GM21447 (cell line): ENCODE measurements around the gene DMD.

Experiments used
- ATAC-seq: cut with Tn5 transposase; IDR thresholded peaks from one replicate; pipeline ENCODE4 v1.9.1; 2021; ENCODE audit not compliant: unreplicated experiment

The DMD gene

GRCh38 chrX:31805781-31806180, 1405.6 kb downstream of the DMD start:
- no peak for ATAC-seq

GRCh38 chrX:31800219-31800618, 1411.1 kb downstream of the DMD start:
- no peak for ATAC-seq

- no peak for ATAC-seq
Measured at GRCh38 chrX:31796624-31797023, 1414.7 kb downstream of the DMD start.

- no peak for ATAC-seq
Measured at GRCh38 chrX:31747411-31747810, 1463.9 kb downstream of the DMD start.

GRCh38 chrX:31743004-31743403, 1468.3 kb downstream of the DMD start:
- ATAC-seq: no peak

- ATAC-seq: no peak
Measured at GRCh38 chrX:31717474-31717873, 1493.9 kb downstream of the DMD start.

- ATAC-seq: no peak
Measured at GRCh38 chrX:31715675-31716074, 1495.7 kb downstream of the DMD start.

- ATAC-seq: no peak
Measured at GRCh38 chrX:31714797-31715196, 1496.6 kb downstream of the DMD start.

GRCh38 chrX:31713120-31713519, 1498.2 kb downstream of the DMD start:
- no peak for ATAC-seq

GRCh38 chrX:31711166-31711565, 1500.2 kb downstream of the DMD start:
- ATAC-seq: no peak

- ATAC-seq: no peak
Measured at GRCh38 chrX:31708116-31708515, 1503.2 kb downstream of the DMD start.

- ATAC-seq: no peak
Measured at GRCh38 chrX:31706466-31706865, 1504.9 kb downstream of the DMD start.

- no peak for ATAC-seq
Measured at GRCh38 chrX:31705816-31706215, 1505.5 kb downstream of the DMD start.

GRCh38 chrX:31704938-31705337, 1506.4 kb downstream of the DMD start:
- ATAC-seq: no peak

- no peak for ATAC-seq
Measured at GRCh38 chrX:31702222-31702621, 1509.1 kb downstream of the DMD start.

- no peak for ATAC-seq
Measured at GRCh38 chrX:31697294-31697916, 1513.9 kb downstream of the DMD start.

GRCh38 chrX:31679861-31680260, 1531.5 kb downstream of the DMD start:
- ATAC-seq: no peak

- no peak for ATAC-seq
Measured at GRCh38 chrX:31670245-31670644, 1541.1 kb downstream of the DMD start.

- no peak for ATAC-seq
Measured at GRCh38 chrX:31665454-31665853, 1545.9 kb downstream of the DMD start.

- ATAC-seq: no peak
Measured at GRCh38 chrX:31663172-31663571, 1548.2 kb downstream of the DMD start.

- ATAC-seq: no peak
Measured at GRCh38 chrX:31661280-31661810, 1550.0 kb downstream of the DMD start.

GRCh38 chrX:31658360-31658759, 1553.0 kb downstream of the DMD start:
- no peak for ATAC-seq

GRCh38 chrX:31656013-31656412, 1555.3 kb downstream of the DMD start:
- no peak for ATAC-seq
